HG03342 (cell line): ENCODE results near the gene AP2M1.
"Not testable (repeated sequence)": the region's sequence is repeated elsewhere in the genome, so short reads cannot be mapped to it uniquely, and the experiment has no call there.

Source experiments
- ATAC-seq: cut with Tn5 transposase; IDR thresholded peaks from one replicate; pipeline ENCODE4 v1.9.1; 2021; ENCODE audit warnings: mild to moderate bottlenecking, moderate library complexity; ENCODE audit not compliant: unreplicated experiment

AP2M1 gene

GRCh38 chr3:184174646-184175492 lies at the start of gene AP2M1:
Gene AP2M1, plus strand, starts transcription at chr3:184174855. Its CDS starts 2,139 bp downstream, at chr3:184176994.
- ATAC-seq, result peak; percentile 96

- no peak for ATAC-seq
These were observed 48.6 kb upstream of the AP2M1 start for GRCh38 chr3:184126006-184126405.

- no peak for ATAC-seq
These were observed 45.6 kb upstream of the AP2M1 start for GRCh38 chr3:184129012-184129411.

GRCh38 chr3:184132945-184133344 lies 41.7 kb upstream of the AP2M1 start:
- ATAC-seq, result no peak

- ATAC-seq, result peak; percentile 43
These were observed 40.6 kb upstream of the AP2M1 start for GRCh38 chr3:184133840-184134745.

GRCh38 chr3:184134746-184135148 lies 39.9 kb upstream of the AP2M1 start:
- ATAC-seq, result peak; percentile 12

- ATAC-seq, result peak; percentile 86
These were observed 39.3 kb upstream of the AP2M1 start, which contains the start of gene EIF2B5 for GRCh38 chr3:184135149-184135910. Gene EIF2B5, plus strand, starts transcription at chr3:184135358. Its CDS starts 28 bp downstream, at chr3:184135386.

- no peak for ATAC-seq
These were observed 38.8 kb upstream of the AP2M1 start for GRCh38 chr3:184135911-184136260.

GRCh38 chr3:184140436-184140835 lies 34.2 kb upstream of the AP2M1 start:
- ATAC-seq, result no peak

GRCh38 chr3:184142199-184142598 lies 32.5 kb upstream of the AP2M1 start:
- no peak for ATAC-seq

GRCh38 chr3:184143327-184143726 lies 31.3 kb upstream of the AP2M1 start:
- ATAC-seq, result no peak

- ATAC-seq, result no peak
These were observed 30.1 kb upstream of the AP2M1 start for GRCh38 chr3:184144505-184144904.

GRCh38 chr3:184145111-184145524 lies 29.5 kb upstream of the AP2M1 start:
- ATAC-seq, result no peak

- no peak for ATAC-seq
These were observed 28.8 kb upstream of the AP2M1 start for GRCh38 chr3:184145751-184146270.

- no peak for ATAC-seq
These were observed 26.6 kb upstream of the AP2M1 start for GRCh38 chr3:184148076-184148475.

- ATAC-seq, result no peak
These were observed 25.5 kb upstream of the AP2M1 start for GRCh38 chr3:184149123-184149522.

GRCh38 chr3:184149770-184150169 lies 24.9 kb upstream of the AP2M1 start:
- not testable (repeated sequence) for ATAC-seq

- ATAC-seq, result peak; percentile 62
These were observed 19.6 kb upstream of the AP2M1 start, which contains the start of gene DVL3 for GRCh38 chr3:184154885-184155643. Gene DVL3, plus strand, starts transcription at chr3:184155377. Its CDS starts 259 bp downstream, at chr3:184155636.

GRCh38 chr3:184155644-184156521 lies 18.8 kb upstream of the AP2M1 start:
- peak; percentile 31 for ATAC-seq
